Measurements from ENCODE around the gene ATP6V1E1. TPM values are rescaled to one million over a fixed set of nuclear protein-coding genes. Genes with fewer than 3 reads are reported as not detected.
"Not testable (repeated sequence)": the region's sequence is repeated elsewhere in the genome, so short reads cannot be mapped to it uniquely, and the experiment has no call there.

Gene ATP6V1E1
- total RNA-seq, 1 donor from 2014 or later: 64.2 TPM

DNA sequence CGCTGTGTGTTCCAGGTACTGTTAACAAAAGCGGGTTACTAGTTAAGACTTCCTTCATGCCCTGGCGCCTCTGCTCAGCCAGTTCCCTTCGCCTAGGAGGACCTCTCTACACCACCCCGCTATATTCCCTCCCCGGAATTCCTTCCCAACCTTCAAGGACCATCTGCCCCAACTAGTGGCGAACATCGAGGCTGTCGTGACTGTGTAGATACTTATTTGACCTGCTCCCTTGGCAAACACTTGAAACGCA lies 9.6 kb upstream of the ATP6V1E1 start:
- Mint-ChIP-seq H3K9me3 (no peaks in the 10 kb centered on the region), H3K27me3 (no peaks in the 10 kb centered on the region), H3K4me3 (peak overlapping the region; percentile 92), H3K4me1 (ENCODE audit: unreplicated experiment) (peaks cover 9% of the 10 kb centered on the region), H3K36me3 (peaks cover 8% of the 10 kb centered on the region), H3K27ac (peak overlapping the region; percentile 100)
- no peak for DNase-seq (ENCODE audit: extremely low spot score, unreplicated experiment)
- TF ChIP-seq, protein P1, sequence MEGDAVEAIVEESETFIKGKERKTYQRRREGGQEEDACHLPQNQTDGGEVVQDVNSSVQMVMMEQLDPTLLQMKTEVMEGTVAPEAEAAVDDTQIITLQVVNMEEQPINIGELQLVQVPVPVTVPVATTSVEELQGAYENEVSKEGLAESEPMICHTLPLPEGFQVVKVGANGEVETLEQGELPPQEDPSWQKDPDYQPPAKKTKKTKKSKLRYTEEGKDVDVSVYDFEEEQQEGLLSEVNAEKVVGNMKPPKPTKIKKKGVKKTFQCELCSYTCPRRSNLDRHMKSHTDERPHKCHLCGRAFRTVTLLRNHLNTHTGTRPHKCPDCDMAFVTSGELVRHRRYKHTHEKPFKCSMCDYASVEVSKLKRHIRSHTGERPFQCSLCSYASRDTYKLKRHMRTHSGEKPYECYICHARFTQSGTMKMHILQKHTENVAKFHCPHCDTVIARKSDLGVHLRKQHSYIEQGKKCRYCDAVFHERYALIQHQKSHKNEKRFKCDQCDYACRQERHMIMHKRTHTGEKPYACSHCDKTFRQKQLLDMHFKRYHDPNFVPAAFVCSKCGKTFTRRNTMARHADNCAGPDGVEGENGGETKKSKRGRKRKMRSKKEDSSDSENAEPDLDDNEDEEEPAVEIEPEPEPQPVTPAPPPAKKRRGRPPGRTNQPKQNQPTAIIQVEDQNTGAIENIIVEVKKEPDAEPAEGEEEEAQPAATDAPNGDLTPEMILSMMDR (conservative IDR thresholded peaks at IDR 0.05): no peak

GRCh38 chr22:17637490-17638181 lies 9.1 kb upstream of the ATP6V1E1 start:
- H3K27ac Mint-ChIP-seq: peak overlapping the region; percentile 100
- peaks cover 4% of the 10 kb centered on the region for H3K36me3 Mint-ChIP-seq
- no peak for DNase-seq (ENCODE audit: extremely low spot score, unreplicated experiment)
- H3K27me3 Mint-ChIP-seq: no peaks in the 10 kb centered on the region
- TF ChIP-seq, protein P1 (conservative IDR thresholded peaks at IDR 0.05): no peak
- H3K4me3 Mint-ChIP-seq: peak overlapping the region; percentile 92
- no peaks in the 10 kb centered on the region for H3K9me3 Mint-ChIP-seq
- peaks cover 9% of the 10 kb centered on the region for H3K4me1 Mint-ChIP-seq (ENCODE audit: unreplicated experiment)

- not testable (repeated sequence) for H3K9me3 Mint-ChIP-seq
These were observed 8.3 kb upstream of the ATP6V1E1 start for GRCh38 chr22:17636850-17637249.

DNA sequence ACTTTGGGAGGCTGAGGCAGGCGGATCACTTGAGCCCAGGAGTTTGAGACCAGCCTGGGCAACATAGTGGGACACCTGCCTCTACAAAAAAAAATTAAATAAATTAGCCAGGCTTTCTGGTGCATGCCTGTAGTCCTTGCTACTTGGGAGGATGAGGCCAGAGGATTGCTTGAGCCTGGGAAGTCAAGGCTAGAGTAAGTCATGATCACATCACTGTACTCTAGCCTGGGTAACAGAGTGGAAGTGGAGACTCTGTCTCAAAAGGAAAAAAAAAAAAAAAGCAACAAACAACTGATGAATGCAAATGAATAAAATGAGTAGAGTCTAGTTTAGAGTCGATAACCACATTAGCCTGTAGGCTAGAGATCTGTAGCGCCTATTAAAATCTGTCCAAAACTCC lies 6.1 kb upstream of the ATP6V1E1 start:
- Mint-ChIP-seq H3K27me3 (no peaks in the 10 kb centered on the region), H3K4me1 (ENCODE audit: unreplicated experiment) (peaks cover 9% of the 10 kb centered on the region), H3K27ac (peak overlapping the region; percentile 98), H3K36me3 (no peaks in the 10 kb centered on the region), H3K4me3 (no peak overlapping the region), H3K9me3 (no peaks in the 10 kb centered on the region)
- TF ChIP-seq, protein P1 (conservative IDR thresholded peaks at IDR 0.05): no peak
- DNase-seq (ENCODE audit: extremely low spot score, unreplicated experiment): no peak

More at GRCh38 chr22:17636850-17637249, 8.3 kb upstream of the ATP6V1E1 start:
- DNase-seq (ENCODE audit: extremely low spot score, unreplicated experiment); H3K27me3 Mint-ChIP-seq; H3K4me1 Mint-ChIP-seq (ENCODE audit: unreplicated experiment); H3K4me3 Mint-ChIP-seq; H3K36me3 Mint-ChIP-seq; H3K27ac Mint-ChIP-seq: not testable (repeated sequence)

DNA sequence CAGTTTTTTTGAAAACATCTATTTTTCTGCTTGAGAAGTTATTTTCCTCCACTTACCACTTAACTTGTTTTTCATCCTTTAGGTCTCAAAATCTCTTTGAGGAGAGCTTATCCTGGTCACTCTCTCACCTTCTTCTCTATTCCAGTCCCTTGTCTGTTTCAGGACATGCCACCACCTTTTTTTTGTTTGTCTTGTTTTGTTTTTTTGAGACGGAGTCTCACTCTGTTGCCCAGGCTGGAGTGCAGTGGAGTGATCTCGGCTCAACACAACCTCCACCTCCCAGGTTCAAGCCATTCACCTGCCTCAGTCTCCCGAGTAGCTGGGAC lies 5.4 kb upstream of the ATP6V1E1 start:
- H3K9me3 Mint-ChIP-seq: no peaks in the 10 kb centered on the region
- H3K27me3 Mint-ChIP-seq: no peaks in the 10 kb centered on the region
- H3K4me1 Mint-ChIP-seq (ENCODE audit: unreplicated experiment): peaks cover 9% of the 10 kb centered on the region
- TF ChIP-seq, protein P1 (conservative IDR thresholded peaks at IDR 0.05): no peak
- no peak overlapping the region for H3K4me3 Mint-ChIP-seq
- H3K27ac Mint-ChIP-seq: peak overlapping the region; percentile 98
- no peak for DNase-seq (ENCODE audit: extremely low spot score, unreplicated experiment)
- H3K36me3 Mint-ChIP-seq: no peaks in the 10 kb centered on the region

- Mint-ChIP-seq H3K9me3 (no peaks in the 10 kb centered on the region), H3K27me3 (no peaks in the 10 kb centered on the region), H3K4me1 (ENCODE audit: unreplicated experiment) (peaks cover 9% of the 10 kb centered on the region), H3K4me3 (peak overlapping the region; percentile 66), H3K27ac (peak overlapping the region; percentile 98), H3K36me3 (no peaks in the 10 kb centered on the region)
- no peak for DNase-seq (ENCODE audit: extremely low spot score, unreplicated experiment)
- TF ChIP-seq, protein P1 (conservative IDR thresholded peaks at IDR 0.05): no peak
These were observed 4.9 kb upstream of the ATP6V1E1 start for GRCh38 chr22:17633217-17633997.

Data from type B pancreatic cell (in vitro differentiated cells).